IPS-18a (cell line): ENCODE data around the gene SND1.
A peak's percentile ranks its signal among the peaks of the same experiment; 100 is the strongest.

Source experiments
- H3K27ac ChIP-seq: one replicate; pipeline ENCODE4 v1.5.1; 2013; ENCODE audit warnings: low read length
- H3K27me3 ChIP-seq: one replicate; pipeline ENCODE4 v1.6.1; 2013; ENCODE audit warnings: mild to moderate bottlenecking, low read length; ENCODE audit not compliant: control insufficient read depth, insufficient read depth
- H3K36me3 ChIP-seq: one replicate; pipeline ENCODE4 v1.6.1; 2013; ENCODE audit warnings: low read depth, low read length; ENCODE audit not compliant: control insufficient read depth
- H3K4me1 ChIP-seq: one replicate; pipeline ENCODE4 v1.6.1; 2013; ENCODE audit warnings: low read depth, low read length; ENCODE audit not compliant: control insufficient read depth
- H3K4me3 ChIP-seq: one replicate; pipeline ENCODE4 v1.5.1; 2013; ENCODE audit warnings: low read length
- H3K9ac ChIP-seq: one replicate; pipeline ENCODE4 v1.6.1; 2013; ENCODE audit warnings: mild to moderate bottlenecking, low read length, moderate library complexity
- H3K9me3 ChIP-seq: one replicate; pipeline ENCODE4 v1.6.1; 2013; ENCODE audit warnings: low read depth, low read length; ENCODE audit not compliant: control insufficient read depth

SND1 gene

GRCh38 chr7:128017862-128018845 is 366.2 kb downstream of the SND1 start:
- Histone ChIP-seq H3K27ac (no peak overlapping the region), H3K4me1 (peaks cover 36% of the 10 kb centered on the region), H3K9ac (no peak overlapping the region), H3K27me3 (no peaks in the 10 kb centered on the region), H3K36me3 (no peaks in the 10 kb centered on the region), H3K4me3 (no peak overlapping the region), H3K9me3 (no peaks in the 10 kb centered on the region)

- Histone ChIP-seq H3K9me3 (no peaks in the 10 kb centered on the region), H3K27me3 (no peaks in the 10 kb centered on the region), H3K9ac (no peak overlapping the region), H3K4me1 (peaks cover 36% of the 10 kb centered on the region), H3K36me3 (no peaks in the 10 kb centered on the region), H3K4me3 (no peak overlapping the region), H3K27ac (no peak overlapping the region)
These were observed 367.3 kb downstream of the SND1 start for GRCh38 chr7:128019288-128019687.

GRCh38 chr7:128020159-128020558 is 368.2 kb downstream of the SND1 start:
- H3K27ac ChIP-seq, result no peak overlapping the region
- no peak overlapping the region for H3K9ac ChIP-seq
- no peaks in the 10 kb centered on the region for H3K27me3 ChIP-seq
- H3K4me1 ChIP-seq, result peaks cover 36% of the 10 kb centered on the region
- no peaks in the 10 kb centered on the region for H3K9me3 ChIP-seq
- no peak overlapping the region for H3K4me3 ChIP-seq
- H3K36me3 ChIP-seq, result no peaks in the 10 kb centered on the region

- Histone ChIP-seq H3K9ac (no peak overlapping the region), H3K4me1 (peaks cover 36% of the 10 kb centered on the region), H3K4me3 (no peak overlapping the region), H3K27ac (no peak overlapping the region), H3K9me3 (no peaks in the 10 kb centered on the region), H3K27me3 (no peaks in the 10 kb centered on the region), H3K36me3 (no peaks in the 10 kb centered on the region)
These were observed 369.4 kb downstream of the SND1 start for GRCh38 chr7:128021366-128021765.

GRCh38 chr7:128022631-128023532 is 370.9 kb downstream of the SND1 start:
- H3K4me1 ChIP-seq, result peaks cover 41% of the 10 kb centered on the region
- no peaks in the 10 kb centered on the region for H3K9me3 ChIP-seq
- H3K27me3 ChIP-seq, result no peaks in the 10 kb centered on the region
- no peaks in the 10 kb centered on the region for H3K36me3 ChIP-seq
- H3K9ac ChIP-seq, result no peak overlapping the region
- H3K4me3 ChIP-seq, result no peak overlapping the region
- no peak overlapping the region for H3K27ac ChIP-seq

GRCh38 chr7:128024151-128024550 is 372.2 kb downstream of the SND1 start:
- peaks cover 4% of the 10 kb centered on the region for H3K27me3 ChIP-seq
- no peaks in the 10 kb centered on the region for H3K9me3 ChIP-seq
- no peak overlapping the region for H3K9ac ChIP-seq
- peaks cover 4% of the 10 kb centered on the region for H3K36me3 ChIP-seq
- H3K27ac ChIP-seq, result no peak overlapping the region
- H3K4me1 ChIP-seq, result peaks cover 30% of the 10 kb centered on the region
- no peak overlapping the region for H3K4me3 ChIP-seq

- no peaks in the 10 kb centered on the region for H3K9me3 ChIP-seq
- H3K27me3 ChIP-seq, result peaks cover 16% of the 10 kb centered on the region
- no peak overlapping the region for H3K27ac ChIP-seq
- H3K4me1 ChIP-seq, result peaks cover 28% of the 10 kb centered on the region
- H3K4me3 ChIP-seq, result no peak overlapping the region
- no peak overlapping the region for H3K9ac ChIP-seq
- peaks cover 10% of the 10 kb centered on the region for H3K36me3 ChIP-seq
These were observed 373.4 kb downstream of the SND1 start for GRCh38 chr7:128025380-128025779.

GRCh38 chr7:128025819-128026218 is 373.8 kb downstream of the SND1 start:
- peaks cover 28% of the 10 kb centered on the region for H3K4me1 ChIP-seq
- peaks cover 10% of the 10 kb centered on the region for H3K36me3 ChIP-seq
- H3K9me3 ChIP-seq, result no peaks in the 10 kb centered on the region
- peaks cover 19% of the 10 kb centered on the region for H3K27me3 ChIP-seq
- H3K27ac ChIP-seq, result no peak overlapping the region
- no peak overlapping the region for H3K4me3 ChIP-seq
- H3K9ac ChIP-seq, result no peak overlapping the region

- H3K4me1 ChIP-seq, result peaks cover 28% of the 10 kb centered on the region
- no peaks in the 10 kb centered on the region for H3K9me3 ChIP-seq
- H3K4me3 ChIP-seq, result no peak overlapping the region
- H3K9ac ChIP-seq, result no peak overlapping the region
- H3K36me3 ChIP-seq, result peaks cover 10% of the 10 kb centered on the region
- H3K27ac ChIP-seq, result no peak overlapping the region
- H3K27me3 ChIP-seq, result peaks cover 19% of the 10 kb centered on the region
These were observed 374.6 kb downstream of the SND1 start for GRCh38 chr7:128026551-128026950.

GRCh38 chr7:128027485-128027980 is 375.5 kb downstream of the SND1 start:
- Histone ChIP-seq H3K9me3 (no peaks in the 10 kb centered on the region), H3K27me3 (peaks cover 20% of the 10 kb centered on the region), H3K4me3 (peak overlapping the region; percentile 32), H3K27ac (no peak overlapping the region), H3K36me3 (peaks cover 10% of the 10 kb centered on the region), H3K9ac (no peak overlapping the region), H3K4me1 (peaks cover 25% of the 10 kb centered on the region)

- Histone ChIP-seq H3K27ac (no peak overlapping the region), H3K9ac (no peak overlapping the region), H3K4me1 (peaks cover 28% of the 10 kb centered on the region), H3K4me3 (peak overlapping the region; percentile 84), H3K27me3 (peaks cover 38% of the 10 kb centered on the region), H3K36me3 (peaks cover 10% of the 10 kb centered on the region), H3K9me3 (no peaks in the 10 kb centered on the region)
These were observed 377.5 kb downstream of the SND1 start for GRCh38 chr7:128029405-128029995.
